Right lobe of liver (tissue), 4 donors: ENCODE measurements around the gene HECTD1.

Source experiments
- POLR2A ChIP-seq: fragments of 450-650 bp; IDR thresholded peaks from one replicate; pipeline ENCODE4 v1.6.1; 2017; ENCODE audit warnings: antibody characterized with exemption, mild to moderate bottlenecking
- TF ChIP-seq, protein P1 (sequence below), 4 donors: fragments of 200-600 bp in 3 of 4; fragments of 450-650 bp in 1 of 4; IDR thresholded peaks; one replicate each; pipeline versions ENCODE4 v1.5.1 to v1.8.0; 2016 to 2022; ENCODE audit warnings: antibody characterized with exemption in 4 of 4, mild to moderate bottlenecking in 2 of 4
- donor health status: DM: no; HTN: no; CAD: no.
- donor health status: DM: no; HTN: no; CAD: no.
- donor health status: DM: no; HTN: yes; CAD: no.

DNA sequence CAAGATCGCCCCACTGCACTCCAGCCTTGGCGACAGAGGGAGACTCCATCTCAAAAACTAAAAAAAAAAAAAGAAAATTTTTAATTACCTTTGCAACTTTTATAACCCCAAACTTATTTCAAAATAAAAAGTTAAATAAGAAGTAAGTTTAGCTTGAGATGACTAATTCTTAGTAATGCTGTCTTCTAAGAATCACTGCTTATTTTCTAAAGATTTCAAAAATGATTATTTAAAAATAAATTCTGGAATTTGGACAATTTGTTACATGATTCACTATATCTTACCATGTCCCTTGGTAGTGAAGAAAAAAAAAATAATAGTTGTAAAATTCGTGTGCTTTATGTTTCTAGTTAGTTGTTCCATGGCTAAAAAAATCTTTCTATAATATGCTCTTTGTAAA is 11.6 kb upstream of the HECTD1 start:
- TF ChIP-seq, protein P1, sequence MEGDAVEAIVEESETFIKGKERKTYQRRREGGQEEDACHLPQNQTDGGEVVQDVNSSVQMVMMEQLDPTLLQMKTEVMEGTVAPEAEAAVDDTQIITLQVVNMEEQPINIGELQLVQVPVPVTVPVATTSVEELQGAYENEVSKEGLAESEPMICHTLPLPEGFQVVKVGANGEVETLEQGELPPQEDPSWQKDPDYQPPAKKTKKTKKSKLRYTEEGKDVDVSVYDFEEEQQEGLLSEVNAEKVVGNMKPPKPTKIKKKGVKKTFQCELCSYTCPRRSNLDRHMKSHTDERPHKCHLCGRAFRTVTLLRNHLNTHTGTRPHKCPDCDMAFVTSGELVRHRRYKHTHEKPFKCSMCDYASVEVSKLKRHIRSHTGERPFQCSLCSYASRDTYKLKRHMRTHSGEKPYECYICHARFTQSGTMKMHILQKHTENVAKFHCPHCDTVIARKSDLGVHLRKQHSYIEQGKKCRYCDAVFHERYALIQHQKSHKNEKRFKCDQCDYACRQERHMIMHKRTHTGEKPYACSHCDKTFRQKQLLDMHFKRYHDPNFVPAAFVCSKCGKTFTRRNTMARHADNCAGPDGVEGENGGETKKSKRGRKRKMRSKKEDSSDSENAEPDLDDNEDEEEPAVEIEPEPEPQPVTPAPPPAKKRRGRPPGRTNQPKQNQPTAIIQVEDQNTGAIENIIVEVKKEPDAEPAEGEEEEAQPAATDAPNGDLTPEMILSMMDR (IDR thresholded peaks at IDR 0.05): no peak
- no peak for TF ChIP-seq POLR2A
